ENCODE measurements around the gene DENND1B. TPM values are rescaled to one million over a fixed set of nuclear protein-coding genes. Genes with fewer than 3 reads are reported as not detected.

Gene DENND1B
- total and polyA plus RNA-seq, 2 of the 8 experiments (the other 6 are each of a cell fraction or from before 2014, with no cell fraction given) = 0.74 to 3.3 TPM

GRCh38 chr1:197776351-197777105, 1.2 kb upstream of the DENND1B start:
- Histone ChIP-seq H2BK120ac (replicated peaks; ENCODE audit: low read depth, low read length) (no peak overlapping the region), H3K4me2 (ENCODE audit: insufficient read depth in 1 of 2, low read depth in 2 of 2, low read length in 2 of 2) (no peak overlapping the region; a peak in 1 of 4 replicates), H3K14ac (ENCODE audit: insufficient read length) (no peak overlapping the region), H3K23ac (ENCODE audit: insufficient read length) (no peak overlapping the region), H3K9me3 (ENCODE audit: insufficient read depth in 2 of 2, low read depth in 1 of 2, low read length in 1 of 2) (no peaks in the 10 kb centered on the region), H3K27ac (ENCODE audit: low read depth, low read length) (no peak overlapping the region), H2AFZ (ENCODE audit: low read length) (no peak overlapping the region), H2BK15ac (ENCODE audit: low read length) (no peak overlapping the region), H3K4ac (replicated peaks; ENCODE audit: insufficient read length, low read depth, low read length) (no peak overlapping the region), H3K4me3 (ENCODE audit: extremely low read depth in 1 of 4, insufficient read depth in 2 of 4, low read depth in 3 of 4, low read length in 4 of 4) (no peak overlapping the region), H2BK12ac (ENCODE audit: low read depth, low read length) (no peak overlapping the region), H4K20me1 (replicated peaks in 1 of 2; ENCODE audit: control insufficient read depth in 1 of 2, insufficient read depth in 2 of 2, low read length in 2 of 2) (no peaks in the 10 kb centered on the region), H3K9ac (replicated peaks in 1 of 4; ENCODE audit: extremely low read depth in 1 of 4, low read depth in 3 of 4, low read length in 3 of 4) (no peak overlapping the region), H3K18ac (ENCODE audit: extremely low read depth, low read length) (no peak overlapping the region), H4K8ac (ENCODE audit: extremely low read depth, insufficient read depth, low read length) (no peak overlapping the region), H3K79me2 (ENCODE audit: control insufficient read depth in 1 of 2, insufficient read depth in 2 of 2, low read length in 2 of 2) (no peaks in the 10 kb centered on the region), H3K36me3 (ENCODE audit: control insufficient read depth in 2 of 4, insufficient read depth in 4 of 4, low read length in 3 of 4) (no peaks in the 10 kb centered on the region), H3K4me1 (replicated peaks in 1 of 4; ENCODE audit: control insufficient read depth in 3 of 4, insufficient read depth in 4 of 4, low read length in 3 of 4) (peaks cover 3 to 8% (median 7%) of the 10 kb centered on the region in 4 experiments; a peak in 6 of 7 replicates), H3K27me3 (replicated peaks in 1 of 4; ENCODE audit: control insufficient read depth in 3 of 4, extremely low read depth in 1 of 4, insufficient read depth in 3 of 4, low read length in 3 of 4) (peaks cover 0 to 2% (median 0%) of the 10 kb centered on the region in 4 experiments; a peak in 2 of 7 replicates), H3K79me1 (ENCODE audit: low read depth, low read length) (no peaks in the 10 kb centered on the region), H3K23me2 (ENCODE audit: low read depth, low read length) (peaks cover 2% of the 10 kb centered on the region; the same call in 1 of the 2 replicates), H2AK5ac (ENCODE audit: low read depth, low read length) (no peak overlapping the region), H4K5ac (ENCODE audit: insufficient read length, low read depth, low read length) (no peak overlapping the region), H2BK20ac (ENCODE audit: low read length) (no peak overlapping the region), H3K56ac (replicated peaks; ENCODE audit: insufficient read length, low read depth, low read length) (no peak overlapping the region), H2BK5ac (ENCODE audit: low read depth, low read length) (no peak overlapping the region), H4K91ac (replicated peaks; ENCODE audit: insufficient read length, low read length) (no peak overlapping the region)
- 90% methylated on average over 3 of the region's 3 CpGs; no CpG with 5 or more reads in 1 of the 2 experiments for WGBS, 2 experiments (ENCODE audit: extremely low coverage in 1 of 2, insufficient coverage in 1 of 2, insufficient read length in 1 of 2, insufficient replicate concordance in 2 of 2, low coverage in 1 of 2, low lambda C conversion rate in 2 of 2, missing lambda C conversion rate in 1 of 2)
- FAIRE-seq = no peak
- POLR2A ChIA-PET (ENCODE audit: partially characterized antibody) = interaction anchor here (0.7 to 1.5 kb wide), 6 partner anchors 11 to 126 kb away, joined by 3 to 6 read pairs (median 3); partner anchors contain the start of gene C1orf53
- CTCF ChIA-PET (ENCODE audit: partially characterized antibody) = interaction anchor here (0.6 to 1.1 kb wide), 3 partner anchors 93 to 161 kb away, joined by 3 to 6 read pairs (median 3); no protein-coding TSS in a partner anchor
- TF ChIP-seq TAF7 (optimal IDR thresholded peaks at IDR 0.05; ENCODE audit: borderline replicate concordance, low read depth, low read length) (no peak), BACH1 (IDR thresholded peaks at IDR 0.05; ENCODE audit: low read length) (no peak), RBBP5 (IDR thresholded peaks at IDR 0.05; ENCODE audit: borderline replicate concordance, low read depth, low read length) (no peak), CHD2 (IDR thresholded peaks at IDR 0.05; ENCODE audit: low read length) (no peak), CHD1 (IDR thresholded peaks at IDR 0.05; ENCODE audit: low read depth, low read length) (no peak), RNF2 (IDR thresholded peaks at IDR 0.05; ENCODE audit: borderline replicate concordance, low read depth, low read length, missing control alignments, poor library complexity, severe bottlenecking) (no peak), KDM1A (IDR thresholded peaks at IDR 0.05; ENCODE audit: borderline replicate concordance, low read length) (no peak)
- no peak for DNase-seq (ENCODE audit: low read depth in 1 of 2, low spot score in 2 of 2)

Measured in H1 (cell line).